Thyroid gland (tissue), 4 donors: ENCODE results near the gene VPS54.

ENCODE experiments used
- CTCF ChIP-seq, 6 experiments: fragments of 200-600 bp in 3 of 6; fragments of 450-650 bp in 3 of 6; sonication (generic) in 3 of 6; IDR thresholded peaks; one replicate each; pipeline ENCODE4 v1.5.1; 2016 to 2019; ENCODE audit warnings: antibody characterized with exemption in 6 of 6, mild to moderate bottlenecking in 2 of 6, inconsistent platforms in 1 of 6, moderate library complexity in 1 of 6
- POLR2A ChIP-seq, 2 donors: fragments of 450-650 bp; IDR thresholded peaks; one replicate each; pipeline ENCODE4 v1.6.1; 2017; ENCODE audit warnings: antibody characterized with exemption in 2 of 2, mild to moderate bottlenecking in 2 of 2, moderate library complexity in 1 of 2

DNA sequence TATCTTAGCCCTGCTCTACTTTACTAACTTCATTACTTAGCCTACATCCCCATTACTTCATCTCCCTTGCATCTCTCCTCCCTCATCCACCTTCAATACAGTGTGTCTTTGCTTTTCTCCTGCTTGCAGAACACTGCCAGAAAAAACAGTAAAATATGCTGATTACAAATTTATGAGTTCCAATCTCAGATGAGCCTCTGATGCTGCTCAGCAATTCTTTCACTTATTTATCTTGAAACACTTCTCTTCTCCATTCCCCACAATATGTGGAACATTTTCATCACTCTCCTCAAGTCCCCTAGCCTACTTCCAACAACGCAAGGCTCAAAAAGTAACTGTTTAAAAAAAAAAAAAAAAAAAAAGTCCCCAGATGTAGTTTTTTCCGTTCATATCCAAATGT, 7.1 kb downstream of the VPS54 start:
- no peak for TF ChIP-seq CTCF (IDR thresholded peaks at IDR 0.05)
- TF ChIP-seq POLR2A (IDR thresholded peaks at IDR 0.05), result no peak
